A673 (cell line): ENCODE results near the gene FRMD4B. TPM values are rescaled to one million over a fixed set of nuclear protein-coding genes. Genes with fewer than 3 reads are reported as not detected.

Experiments
- BruUV-seq: library from RNA; stranded (reverse); fragments of 400-500 nt; replicated peaks from 2 replicates; lab custom pipeline; 2021; lab: Mats Ljungman, UMichigan
- CTCF ChIA-PET: fragments of 300-600 bp; sonication (Branson Sonifier 250); formaldehyde crosslinking; loops from one replicate; lab custom pipeline; 2022; ENCODE audit warnings: antibody characterized with exemption; lab: Charles Lee
- POLR2A ChIA-PET: fragments of 300-600 bp; sonication (Branson Sonifier 250); formaldehyde crosslinking; loops from one replicate; lab custom pipeline; 2022; ENCODE audit warnings: antibody characterized with exemption; ENCODE audit not compliant: low non-redundant PET; lab: Charles Lee
- DNase-seq: peaks from one replicate; pipeline ENCODE4 v3.0.0-alpha.2; 2015; ENCODE audit warnings: low spot score
- H3K27ac ChIP-seq: fragments of 200-600 bp; sonication (generic); 2 replicates; pipeline ENCODE4 v1.5.1; 2016; ENCODE audit warnings: mixed run types, low read depth, mild to moderate bottlenecking, mixed read lengths, antibody characterized with exemption, low read length; ENCODE audit not compliant: poor library complexity, severe bottlenecking
- H3K27me3 ChIP-seq: fragments of 200-600 bp; sonication (generic); replicated peaks from 2 replicates; pipeline ENCODE4 v1.6.1; 2017; ENCODE audit warnings: mixed run types, low read depth, mild to moderate bottlenecking, mixed read lengths, antibody characterized with exemption, low read length; ENCODE audit not compliant: insufficient read depth, poor library complexity
- H3K36me3 ChIP-seq: fragments of 200-600 bp; sonication (generic); 2 replicates; pipeline ENCODE4 v1.6.1; 2016; ENCODE audit warnings: mixed run types, mild to moderate bottlenecking, mixed read lengths, antibody characterized with exemption, low read length; ENCODE audit not compliant: insufficient read depth, poor library complexity, severe bottlenecking
- H3K4me1 ChIP-seq: fragments of 200-600 bp; sonication (generic); 2 replicates; pipeline ENCODE4 v1.6.1; 2017; ENCODE audit warnings: mixed run types, mild to moderate bottlenecking, mixed read lengths, antibody characterized with exemption, low read length; ENCODE audit not compliant: insufficient read depth, poor library complexity, severe bottlenecking
- H3K4me3 ChIP-seq: fragments of 200-600 bp; sonication (generic); 2 replicates; pipeline ENCODE4 v1.5.1; 2016; ENCODE audit warnings: low read depth, mixed run types, mild to moderate bottlenecking, mixed read lengths, low read length; ENCODE audit not compliant: poor library complexity, severe bottlenecking
- H3K9me3 ChIP-seq: fragments of 200-600 bp; sonication (generic); 2 replicates; pipeline ENCODE4 v1.6.1; 2016; ENCODE audit warnings: mixed run types, low read depth, mild to moderate bottlenecking, mixed read lengths, antibody characterized with exemption, low read length; ENCODE audit not compliant: poor library complexity, severe bottlenecking
- CTCF ChIP-seq: fragments of 300-800, 200-600 bp; sonication (generic); conservative IDR thresholded peaks from 2 replicates; pipeline ENCODE4 v1.5.1; 2017; ENCODE audit warnings: low read depth, mild to moderate bottlenecking, antibody characterized with exemption, low read length, moderate library complexity, mixed read lengths
- EZH2 ChIP-seq: fragments of 200-600 bp; sonication (generic); IDR thresholded peaks from 2 replicates; pipeline ENCODE4 v1.6.1; 2017; ENCODE audit warnings: borderline replicate concordance, low read depth, mild to moderate bottlenecking, mixed read lengths, antibody characterized with exemption, low read length; ENCODE audit not compliant: poor library complexity, severe bottlenecking
- intact Hi-C: fragments of 100-400 bp; cut with micrococcal nuclease; formaldehyde crosslinking; loops from one replicate; pipeline ENCODE4 v1.10.0; 2022; ENCODE audit not compliant: unreplicated experiment
- total RNA-seq: library from RNA; stranded (reverse); gene quantifications from 2 replicates; pipeline ENCODE4 v1.2.3, GENCODE V29; 2021

FRMD4B gene
- total RNA-seq, 1 experiment from 2014 or later, result 0.21 TPM

- no peaks in the 10 kb centered on the region for H3K36me3 ChIP-seq
- intact Hi-C loops, result no loop called here
- no peak for DNase-seq
- no TSS peak for BruUV-seq
- ChIA-PET CTCF (no interaction called here), POLR2A (no interaction called here)
- H3K4me3 ChIP-seq, result no peak overlapping the region
- H3K27ac ChIP-seq, result no peak overlapping the region
- H3K4me1 ChIP-seq, result no peaks in the 10 kb centered on the region
- H3K9me3 ChIP-seq, result no peaks in the 10 kb centered on the region
- TF ChIP-seq CTCF, result no peak
- TF ChIP-seq EZH2, result no peak
- H3K27me3 ChIP-seq, result no peaks in the 10 kb centered on the region
Measured at GRCh38 chr3:69129531-69129930, 256.4 kb downstream of the FRMD4B start.

- no peak for TF ChIP-seq EZH2
- no peak for TF ChIP-seq CTCF
- BruUV-seq, result no TSS peak
- POLR2A ChIA-PET, result no interaction called here
Measured at GRCh38 chr3:69128509-69128908, 257.4 kb downstream of the FRMD4B start.

GRCh38 chr3:69126999-69127398 is 258.9 kb downstream of the FRMD4B start:
- intact Hi-C loops, result no loop called here
- H3K9me3 ChIP-seq, result no peaks in the 10 kb centered on the region
- H3K27ac ChIP-seq, result no peak overlapping the region
- no peaks in the 10 kb centered on the region for H3K27me3 ChIP-seq
- no peaks in the 10 kb centered on the region for H3K4me1 ChIP-seq
- ChIA-PET CTCF (no interaction called here), POLR2A (no interaction called here)
- H3K4me3 ChIP-seq, result no peak overlapping the region
- no peaks in the 10 kb centered on the region for H3K36me3 ChIP-seq
- no peak for DNase-seq
- TF ChIP-seq CTCF, result no peak
- no peak for TF ChIP-seq EZH2
- BruUV-seq, result no TSS peak

More at GRCh38 chr3:69128509-69128908, 257.4 kb downstream of the FRMD4B start:
- no peak overlapping the region for H3K27ac ChIP-seq
- DNase-seq, result no peak
- H3K9me3 ChIP-seq, result no peaks in the 10 kb centered on the region
- intact Hi-C loops, result no loop called here
- no peaks in the 10 kb centered on the region for H3K27me3 ChIP-seq
- CTCF ChIA-PET, result no interaction called here
- no peaks in the 10 kb centered on the region for H3K36me3 ChIP-seq
- H3K4me3 ChIP-seq, result no peak overlapping the region
- no peaks in the 10 kb centered on the region for H3K4me1 ChIP-seq
